PC-9 (cell line): Measurements from ENCODE around the gene CSNK2A1. TPM values are rescaled to one million over a fixed set of nuclear protein-coding genes. Genes with fewer than 3 reads are reported as not detected.

Source experiments
- BruUV-seq: library from RNA; stranded (reverse); fragments of 400-500 nt; replicated peaks from 2 replicates; lab custom pipeline; 2021; lab: Mats Ljungman, UMichigan
- CTCF ChIA-PET: fragments of 300-600 bp; sonication (Branson Sonifier 250); formaldehyde crosslinking; loops from one replicate; lab custom pipeline; 2022; ENCODE audit warnings: antibody characterized with exemption; lab: Charles Lee
- POLR2A ChIA-PET: fragments of 300-600 bp; sonication (Branson Sonifier 250); formaldehyde crosslinking; loops from one replicate; lab custom pipeline; 2022; ENCODE audit warnings: antibody characterized with exemption; ENCODE audit not compliant: unreplicated experiment; lab: Charles Lee
- DNase-seq, 2 experiments: peaks; one replicate each; pipeline versions ENCODE4 v3.0.0 to v3.0.0-alpha.2; 2015 to 2022; ENCODE audit warnings: mixed read lengths in 1 of 2
- H2AFZ ChIP-seq: fragments of 200-600 bp; sonication (generic); 2 replicates; pipeline ENCODE4 v1.8.1; 2017; ENCODE audit warnings: antibody characterized with exemption
- H3F3A ChIP-seq: fragments of 200-600 bp; sonication (generic); 2 replicates; pipeline ENCODE4 v1.8.1; 2017; ENCODE audit warnings: antibody characterized with exemption, mild to moderate bottlenecking, low read depth; ENCODE audit not compliant: insufficient read depth
- H3K27ac ChIP-seq: fragments of 200-600 bp; sonication (generic); 2 replicates; pipeline ENCODE4 v1.6.1; 2016; ENCODE audit warnings: mixed run types
- H3K27me3 ChIP-seq: fragments of 200-600 bp; sonication (generic); 2 replicates; pipeline ENCODE4 v1.6.1; 2016; ENCODE audit warnings: low read depth, mixed run types; ENCODE audit not compliant: insufficient read depth
- H3K36me3 ChIP-seq: fragments of 200-600 bp; sonication (generic); 2 replicates; pipeline ENCODE4 v1.6.1; 2016; ENCODE audit warnings: low read depth, mixed run types
- H3K4me1 ChIP-seq: fragments of 200-600 bp; sonication (generic); replicated peaks from 2 replicates; pipeline ENCODE4 v1.6.1; 2016; ENCODE audit warnings: mixed run types; ENCODE audit not compliant: insufficient read depth
- H3K4me2 ChIP-seq: fragments of 200-600 bp; sonication (generic); 2 replicates; pipeline ENCODE4 v1.6.1; 2017; ENCODE audit warnings: mixed run types
- H3K4me3 ChIP-seq: fragments of 200-600 bp; sonication (generic); 2 replicates; pipeline ENCODE4 v1.6.1; 2016; ENCODE audit warnings: mixed run types
- H3K79me2 ChIP-seq: fragments of 200-600 bp; sonication (generic); 2 replicates; pipeline ENCODE4 v1.6.1; 2017; ENCODE audit warnings: low read depth, mixed run types
- H3K9me2 ChIP-seq: fragments of 200-600 bp; sonication (generic); 2 replicates; pipeline ENCODE4 v1.8.1; 2017; ENCODE audit warnings: mild to moderate bottlenecking; ENCODE audit not compliant: insufficient read depth
- H3K9me3 ChIP-seq: fragments of 200-600 bp; sonication (generic); 2 replicates; pipeline ENCODE4 v1.8.1; 2016; ENCODE audit warnings: low read depth; ENCODE audit not compliant: insufficient read depth
- H4K20me1 ChIP-seq: fragments of 200-600 bp; sonication (generic); 2 replicates; pipeline ENCODE4 v1.8.1; 2017; ENCODE audit not compliant: insufficient read depth
- CTCF ChIP-seq: fragments of 200-600 bp; sonication (generic); conservative IDR thresholded peaks from 2 replicates; pipeline ENCODE4 v1.6.1; 2017; ENCODE audit warnings: mixed run types, antibody characterized with exemption, mild to moderate bottlenecking, moderate library complexity
- EZH2 ChIP-seq: fragments of 200-600 bp; sonication (generic); IDR thresholded peaks from 2 replicates; pipeline ENCODE4 v1.8.0; 2017; ENCODE audit warnings: antibody characterized with exemption, low read depth
- intact Hi-C: fragments of 100-400 bp; cut with micrococcal nuclease; formaldehyde crosslinking; loops from one replicate; pipeline ENCODE4 v1.10.0; 2022; ENCODE audit not compliant: unreplicated experiment
- total RNA-seq: library from RNA; stranded (reverse); gene quantifications from 2 replicates; pipeline ENCODE4 v1.2.3, GENCODE V29; 2021

Gene CSNK2A1
- total RNA-seq, 1 experiment from 2014 or later: 222 TPM

DNA sequence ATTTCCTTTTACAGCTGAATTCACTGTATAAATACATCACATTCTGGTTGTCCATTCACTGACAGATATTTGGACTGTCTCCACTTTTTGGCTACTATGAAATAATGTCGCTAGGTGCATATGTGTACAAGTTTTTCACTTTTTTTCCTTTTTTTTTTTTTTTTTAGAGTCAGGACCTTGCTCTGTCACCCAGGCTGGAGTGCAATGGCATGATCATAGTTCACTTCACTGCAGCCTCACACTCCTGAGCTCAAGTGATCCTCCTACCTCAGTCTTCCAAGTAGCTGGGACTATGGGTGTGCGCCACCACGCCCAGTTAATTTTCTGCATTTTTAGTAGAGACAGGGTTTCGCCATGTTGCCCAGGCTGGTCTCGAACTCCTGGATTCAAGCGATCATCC, 13.3 kb downstream of the CSNK2A1 start:
- peaks cover 19% of the 10 kb centered on the region for H3K4me1 ChIP-seq
- H3K9me3 ChIP-seq: no peaks in the 10 kb centered on the region
- peaks cover 16% of the 10 kb centered on the region for H3K36me3 ChIP-seq

GRCh38 chr20:528923-529604, 14.5 kb downstream of the CSNK2A1 start:
- no TSS peak for BruUV-seq
- ChIA-PET CTCF (no interaction called here), POLR2A (no interaction called here)
- Histone ChIP-seq H3K36me3 (peaks cover 22% of the 10 kb centered on the region), H3K27me3 (no peaks in the 10 kb centered on the region), H3K4me2 (0 out of 2 replicates have a peak overlapping the region, but pooled peaks have one; percentile 14), H3K9me2 (no peaks in the 10 kb centered on the region), H3K4me3 (no peak overlapping the region), H3K9me3 (no peaks in the 10 kb centered on the region), H4K20me1 (peaks cover 39% of the 10 kb centered on the region), H3K4me1 (peaks cover 19% of the 10 kb centered on the region), H3K79me2 (peaks cover 94% of the 10 kb centered on the region), H3F3A (peaks cover 4% of the 10 kb centered on the region; the same call in 1 of the 2 replicates), H3K27ac (peak overlapping the region; percentile 84), H2AFZ (no peak overlapping the region)
- TF ChIP-seq CTCF (no peak), EZH2 (no peak)
- peak in 1 of 2 experiments; percentile 49 for DNase-seq
- intact Hi-C loops: no loop called here

More for the DNA sequence above, 13.3 kb downstream of the CSNK2A1 start:
- Histone ChIP-seq H3K9me2 (no peaks in the 10 kb centered on the region), H4K20me1 (peaks cover 45% of the 10 kb centered on the region), H3K79me2 (peaks cover 96% of the 10 kb centered on the region), H2AFZ (no peak overlapping the region), H3K27ac (peak overlapping the region; percentile 84), H3K4me2 (no peak overlapping the region), H3K4me3 (no peak overlapping the region), H3K27me3 (no peaks in the 10 kb centered on the region), H3F3A (peaks cover 6% of the 10 kb centered on the region; the same call in 1 of the 2 replicates)
- intact Hi-C loops: no loop called here
- no peak for DNase-seq
- TF ChIP-seq CTCF (no peak), EZH2 (no peak)
- ChIA-PET POLR2A (no interaction called here), CTCF (no interaction called here)
- BruUV-seq: no TSS peak

DNA sequence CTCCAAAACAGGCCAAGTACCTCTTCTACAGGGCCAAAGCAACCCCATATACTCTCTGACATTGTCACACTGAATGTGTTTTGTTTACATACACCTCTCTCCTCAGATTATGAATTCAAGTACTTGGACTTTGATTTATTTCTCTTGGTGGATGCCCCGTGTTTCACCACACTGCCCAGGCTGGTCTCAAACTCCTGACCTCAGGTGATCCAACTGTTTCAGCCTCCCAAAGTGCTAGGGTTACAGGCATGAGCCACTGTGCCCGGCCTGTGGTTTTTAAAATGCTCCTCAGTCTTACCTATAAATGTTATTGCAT, 16.1 kb downstream of the CSNK2A1 start:
- Histone ChIP-seq H3K4me1 (peaks cover 19% of the 10 kb centered on the region), H3K9me2 (no peaks in the 10 kb centered on the region), H3K9me3 (no peaks in the 10 kb centered on the region), H3K27ac (no peak overlapping the region), H4K20me1 (peaks cover 28% of the 10 kb centered on the region), H3K4me2 (no peak overlapping the region), H2AFZ (no peak overlapping the region), H3K27me3 (no peaks in the 10 kb centered on the region), H3K4me3 (no peak overlapping the region), H3F3A (peaks cover 4% of the 10 kb centered on the region; the same call in 1 of the 2 replicates), H3K79me2 (peaks cover 93% of the 10 kb centered on the region), H3K36me3 (peaks cover 28% of the 10 kb centered on the region)
- DNase-seq: no peak
- TF ChIP-seq CTCF (no peak), EZH2 (no peak)
- TSS peak; percentile 9 for BruUV-seq
- intact Hi-C loops: no loop called here
- ChIA-PET POLR2A (no interaction called here), CTCF (no interaction called here)
